Skeletal muscle tissue (tissue), 5 donors: Measurements from ENCODE around the gene RDH11. TPM values are rescaled to one million over a fixed set of nuclear protein-coding genes. Genes with fewer than 3 reads are reported as not detected.
A peak's percentile ranks its signal among the peaks of the same experiment; 100 is the strongest.

Source experiments
- H3K27ac ChIP-seq: one replicate; pipeline ENCODE4 v1.7.0; 2013; ENCODE audit warnings: mild to moderate bottlenecking, low read depth, low read length, inconsistent platforms
- H3K27me3 ChIP-seq, 3 donors: one replicate each; pipeline ENCODE4 v1.7.0; 2013; ENCODE audit warnings: low read length in 3 of 3; ENCODE audit not compliant: control insufficient read depth in 3 of 3, insufficient read depth in 3 of 3
- H3K36me3 ChIP-seq, 3 donors: one replicate each; pipeline ENCODE4 v1.7.0; 2013; ENCODE audit warnings: low read length in 3 of 3; ENCODE audit not compliant: control insufficient read depth in 3 of 3, insufficient read depth in 3 of 3
- H3K4me1 ChIP-seq, 3 donors: one replicate each; pipeline ENCODE4 v1.7.0; 2013; ENCODE audit warnings: low read length in 3 of 3, mild to moderate bottlenecking in 3 of 3; ENCODE audit not compliant: control insufficient read depth in 3 of 3, insufficient read depth in 3 of 3
- H3K4me3 ChIP-seq, 3 donors: one replicate each; pipeline ENCODE4 v1.7.0; 2013; ENCODE audit warnings: low read length in 3 of 3
- H3K9ac ChIP-seq, 3 donors: one replicate each; pipeline ENCODE4 v1.7.0; 2013; ENCODE audit warnings: low read length in 3 of 3, mild to moderate bottlenecking in 3 of 3, moderate library complexity in 2 of 3, low read depth in 1 of 3
- H3K9me3 ChIP-seq, 3 donors: one replicate each; pipeline ENCODE4 v1.7.0; 2013; ENCODE audit warnings: low read length in 3 of 3; ENCODE audit not compliant: control insufficient read depth in 3 of 3
- small RNA-seq: library from RNA; depleted of rRNA; stranded (forward); fragments of <200 nt; gene quantifications from one replicate; pipeline ENCODE3, GENCODE V24; 2014
- total RNA-seq: library from RNA; depleted of rRNA; stranded (reverse); fragments of >200 nt; gene quantifications from one replicate; pipeline ENCODE4 v1.2.3, GENCODE V29; 2014
- donor health status: Osteomylitis.

The RDH11 gene
- total RNA-seq, 1 donor from 2014 or later, result 35.5 TPM

GRCh38 chr14:67641480-67641879 lies 54.1 kb downstream of the RDH11 start:
- Histone ChIP-seq H3K27ac (no peak overlapping the region), H3K4me3 (no peak overlapping the region), H3K27me3 (no peaks in the 10 kb centered on the region), H3K9ac (no peak overlapping the region), H3K9me3 (no peaks in the 10 kb centered on the region), H3K36me3 (peaks cover 0 to 10% (median 7%) of the 10 kb centered on the region in 3 donors), H3K4me1 (peaks cover 2 to 22% (median 10%) of the 10 kb centered on the region in 3 donors)

GRCh38 chr14:67638642-67639041 lies 56.9 kb downstream of the RDH11 start:
- Histone ChIP-seq H3K4me3 (no peak overlapping the region), H3K9me3 (no peaks in the 10 kb centered on the region), H3K36me3 (no peaks in the 10 kb centered on the region), H3K27me3 (no peaks in the 10 kb centered on the region), H3K27ac (no peak overlapping the region), H3K4me1 (peaks cover 0 to 4% (median 3%) of the 10 kb centered on the region in 3 donors), H3K9ac (no peak overlapping the region)

- no peaks in the 10 kb centered on the region for H3K36me3 ChIP-seq
- peak overlapping the region; percentile 26 for H3K27ac ChIP-seq
- no peak overlapping the region for H3K4me3 ChIP-seq
Measured at GRCh38 chr14:67636361-67636919, 59.1 kb downstream of the RDH11 start.

GRCh38 chr14:67633451-67634147 lies 62.0 kb downstream of the RDH11 start:
- no peak overlapping the region for H3K9ac ChIP-seq

More at GRCh38 chr14:67636361-67636919, 59.1 kb downstream of the RDH11 start:
- Histone ChIP-seq H3K9me3 (no peaks in the 10 kb centered on the region), H3K27me3 (no peaks in the 10 kb centered on the region), H3K4me1 (peaks cover 0 to 4% (median 3%) of the 10 kb centered on the region in 3 donors), H3K9ac (no peak overlapping the region)

GRCh38 chr14:67630938-67631337 lies 64.6 kb downstream of the RDH11 start:
- H3K36me3 ChIP-seq, result peaks cover 0 to 4% (median 0%) of the 10 kb centered on the region in 3 donors
- no peak overlapping the region for H3K4me3 ChIP-seq
- no peaks in the 10 kb centered on the region for H3K9me3 ChIP-seq
- no peaks in the 10 kb centered on the region for H3K27me3 ChIP-seq
- H3K27ac ChIP-seq, result no peak overlapping the region
- H3K9ac ChIP-seq, result no peak overlapping the region
- peaks cover 0 to under 1% (median 0%) of the 10 kb centered on the region in 3 donors for H3K4me1 ChIP-seq

More at GRCh38 chr14:67633451-67634147, 62.0 kb downstream of the RDH11 start:
- peaks cover 0 to 4% (median 0%) of the 10 kb centered on the region in 3 donors for H3K36me3 ChIP-seq
- H3K27ac ChIP-seq, result no peak overlapping the region
- no peaks in the 10 kb centered on the region for H3K9me3 ChIP-seq
- no peaks in the 10 kb centered on the region for H3K27me3 ChIP-seq
- peaks cover 0 to 3% (median 1%) of the 10 kb centered on the region in 3 donors for H3K4me1 ChIP-seq
- H3K4me3 ChIP-seq, result no peak overlapping the region

GRCh38 chr14:67630186-67630585 lies 65.4 kb downstream of the RDH11 start:
- Histone ChIP-seq H3K27ac (no peak overlapping the region), H3K9ac (no peak overlapping the region), H3K36me3 (peaks cover 0 to 4% (median 0%) of the 10 kb centered on the region in 3 donors), H3K4me1 (no peaks in the 10 kb centered on the region), H3K27me3 (no peaks in the 10 kb centered on the region), H3K4me3 (no peak overlapping the region), H3K9me3 (no peaks in the 10 kb centered on the region)

- Histone ChIP-seq H3K27me3 (no peaks in the 10 kb centered on the region), H3K27ac (no peak overlapping the region), H3K36me3 (peaks cover 0 to 4% (median 0%) of the 10 kb centered on the region in 3 donors), H3K4me3 (no peak overlapping the region), H3K9ac (no peak overlapping the region), H3K9me3 (no peaks in the 10 kb centered on the region), H3K4me1 (peaks cover 6 to 8% (median 7%) of the 10 kb centered on the region in 3 donors)
Measured at GRCh38 chr14:67627519-67627918, 68.0 kb downstream of the RDH11 start.

Small RNAs within 50 kb of the gene (small RNA-seq; reads per million reads assigned to genes)
- gene AL049779.3 (not detected), gene RN7SL369P (not detected), gene RNA5SP386 (not detected)

Other genes starting within 250 kb of the RDH11 start
- 0.52 TPM for gene TMEM229B, start 207.0 kb downstream of the RDH11 start, total RNA-seq
- gene PLEKHH1, start 162.5 kb downstream of the RDH11 start, total RNA-seq, result 1.6 TPM
- 18.3 TPM for gene PIGH, start 95.5 kb downstream of the RDH11 start, total RNA-seq
- gene ARG2, start 75.8 kb downstream of the RDH11 start, total RNA-seq, result 1.0 TPM
- gene VTI1B, start 21.1 kb downstream of the RDH11 start, total RNA-seq, result 20.4 TPM
- gene RDH12, start 6.1 kb upstream of the RDH11 start, total RNA-seq, result 0.52 TPM
- gene ZFYVE26, start 120.8 kb upstream of the RDH11 start, total RNA-seq, result 21.9 TPM
- gene RAD51B, start 124.0 kb upstream of the RDH11 start, total RNA-seq, result 38.6 TPM